ENCODE results near the gene TTLL9. TPM values are rescaled to one million over a fixed set of nuclear protein-coding genes. Genes with fewer than 3 reads are reported as not detected.

The TTLL9 gene
- total RNA-seq, 6 experiments from 2014 or later, result not detected

DNA sequence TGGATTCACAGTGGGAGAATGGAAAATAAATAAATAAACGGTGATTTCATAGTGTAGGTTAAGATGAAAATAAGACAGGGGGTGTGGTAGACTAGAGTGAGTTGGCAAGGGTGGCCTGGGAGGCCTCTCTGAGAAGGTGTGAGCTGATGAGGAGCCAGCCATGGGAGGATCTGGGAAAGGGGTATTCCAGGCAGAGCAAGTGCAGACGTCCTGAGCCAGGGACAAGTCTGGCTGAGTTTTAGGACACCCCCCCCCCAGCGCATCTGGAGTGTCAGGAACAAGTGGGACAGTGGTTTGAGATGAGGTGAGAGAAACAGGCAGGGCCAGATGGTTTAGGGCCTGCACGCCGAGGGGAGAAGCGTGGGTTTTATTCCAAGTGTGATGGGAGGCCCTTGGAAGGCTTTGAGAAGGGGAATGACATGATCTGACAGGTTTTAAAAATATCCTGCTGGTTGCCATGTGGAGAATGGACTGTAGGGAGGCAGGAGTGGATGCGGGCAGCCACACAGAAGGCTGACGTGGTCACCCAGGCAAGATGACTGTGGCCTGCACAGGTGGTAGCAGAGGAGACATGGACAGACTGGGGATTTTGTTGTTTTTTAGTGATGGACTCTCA is 118.7 kb downstream of the TTLL9 start:
- no peak for DNase-seq
- no peaks in the 10 kb centered on the region for H3K9me3 Mint-ChIP-seq
- peaks cover 28% of the 10 kb centered on the region for H3K27me3 Mint-ChIP-seq (ENCODE audit: insufficient read depth)
- no peak for TF ChIP-seq CTCF (IDR thresholded peaks at IDR 0.05)
- no peaks in the 10 kb centered on the region; the same call in 1 of the 2 replicates for H3K4me1 Mint-ChIP-seq (ENCODE audit: low read depth)
- no peak overlapping the region for H3K4me3 Mint-ChIP-seq
- no peaks in the 10 kb centered on the region for H3K36me3 Mint-ChIP-seq (ENCODE audit: low read depth)
- H3K27ac Mint-ChIP-seq, result no peak overlapping the region

DNA sequence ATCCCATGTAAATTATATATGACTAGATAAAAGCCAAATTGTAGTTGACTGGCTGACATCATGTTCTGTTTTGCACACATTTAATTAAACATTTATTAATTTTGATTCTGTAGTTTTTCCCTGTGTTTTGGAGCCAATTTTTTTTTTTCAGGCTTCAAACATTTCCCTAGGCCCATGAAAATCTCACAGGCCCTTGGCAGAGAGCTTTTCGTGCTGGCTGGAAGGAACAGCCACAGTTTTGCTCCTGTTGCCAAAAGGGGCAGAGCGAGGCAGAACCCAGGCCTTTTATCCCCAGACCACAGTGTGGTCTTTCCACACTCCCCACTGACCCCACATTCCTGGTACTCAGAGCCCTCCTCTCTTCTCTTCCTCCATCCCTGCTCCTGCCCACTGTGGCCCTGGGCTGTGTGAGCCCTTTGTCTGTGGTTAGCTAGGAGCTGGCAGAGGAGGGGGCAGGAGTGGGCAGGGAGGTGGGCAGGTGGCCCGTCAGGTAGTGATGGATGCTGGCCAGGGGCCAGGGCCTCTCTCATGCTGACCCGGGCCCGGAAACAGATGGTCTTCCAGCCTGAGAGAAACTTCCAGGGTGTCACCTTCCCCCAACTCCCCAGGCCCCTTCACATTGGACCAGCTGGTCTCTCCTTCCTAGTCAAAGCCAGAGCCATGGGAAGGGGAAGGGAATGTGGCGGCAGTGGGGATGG is 120.4 kb downstream of the TTLL9 start:
- H3K36me3 Mint-ChIP-seq (ENCODE audit: low read depth), result no peaks in the 10 kb centered on the region
- H3K4me3 Mint-ChIP-seq, result no peak overlapping the region
- DNase-seq, result no peak
- TF ChIP-seq CTCF (IDR thresholded peaks at IDR 0.05), result no peak
- no peaks in the 10 kb centered on the region for H3K9me3 Mint-ChIP-seq
- peaks cover 25% of the 10 kb centered on the region for H3K27me3 Mint-ChIP-seq (ENCODE audit: insufficient read depth)
- no peak overlapping the region for H3K27ac Mint-ChIP-seq
- no peaks in the 10 kb centered on the region; the same call in 1 of the 2 replicates for H3K4me1 Mint-ChIP-seq (ENCODE audit: low read depth)

GRCh38 chr20:31991339-31991705 is 120.9 kb downstream of the TTLL9 start:
- no peaks in the 10 kb centered on the region for H3K9me3 Mint-ChIP-seq
- H3K4me3 Mint-ChIP-seq, result no peak overlapping the region
- no peak for TF ChIP-seq CTCF (IDR thresholded peaks at IDR 0.05)
- no peaks in the 10 kb centered on the region for H3K36me3 Mint-ChIP-seq (ENCODE audit: low read depth)
- no peak for DNase-seq
- H3K27me3 Mint-ChIP-seq (ENCODE audit: insufficient read depth), result peaks cover 25% of the 10 kb centered on the region
- H3K27ac Mint-ChIP-seq, result no peak overlapping the region
- no peaks in the 10 kb centered on the region; the same call in 1 of the 2 replicates for H3K4me1 Mint-ChIP-seq (ENCODE audit: low read depth)

- TF ChIP-seq CTCF (IDR thresholded peaks at IDR 0.05), result no peak
- DNase-seq, result no peak
- no peaks in the 10 kb centered on the region; the same call in 1 of the 2 replicates for H3K4me1 Mint-ChIP-seq (ENCODE audit: low read depth)
- H3K27ac Mint-ChIP-seq, result no peak overlapping the region
- no peaks in the 10 kb centered on the region for H3K36me3 Mint-ChIP-seq (ENCODE audit: low read depth)
- H3K9me3 Mint-ChIP-seq, result no peaks in the 10 kb centered on the region
- peaks cover 28% of the 10 kb centered on the region for H3K27me3 Mint-ChIP-seq (ENCODE audit: insufficient read depth)
- H3K4me3 Mint-ChIP-seq, result no peak overlapping the region
Observed at GRCh38 chr20:31992086-31992485, 121.7 kb downstream of the TTLL9 start.

Other genes starting within 250 kb of the TTLL9 start
- gene COX4I2, start 232.7 kb upstream of the TTLL9 start, total RNA-seq (2021; fragmentation: NEBNext Ultra II Directional; extraction: Animal tissue kit (Norgen Biotek cat#: 25700)), result not detected
- gene BCL2L1, start 147.8 kb upstream of the TTLL9 start, total RNA-seq (2021; fragmentation: NEBNext Ultra II Directional; extraction: Animal tissue kit (Norgen Biotek cat#: 25700)), result 100 to 1,000 TPM; 111 to 122 (median 117) TPM
- gene TPX2, start 131.3 kb upstream of the TTLL9 start, total RNA-seq (2021; fragmentation: NEBNext Ultra II Directional; extraction: Animal tissue kit (Norgen Biotek cat#: 25700)), result 100 to 1,000 TPM in 4 of 6 experiments, 10 to 100 TPM in 2; 51.0 to 117 (median 107) TPM
- gene MYLK2, start 51.3 kb upstream of the TTLL9 start, total RNA-seq (2021; fragmentation: NEBNext Ultra II Directional; extraction: Animal tissue kit (Norgen Biotek cat#: 25700)), result under 1 TPM; 0.07 to 0.30 (median 0.16) TPM
- gene FOXS1, start 25.0 kb upstream of the TTLL9 start, total RNA-seq (2021; fragmentation: NEBNext Ultra II Directional; extraction: Animal tissue kit (Norgen Biotek cat#: 25700)), result not detected
- not detected for gene DUSP15, start 107 bp upstream of the TTLL9 start, total RNA-seq (2021; fragmentation: NEBNext Ultra II Directional; extraction: Animal tissue kit (Norgen Biotek cat#: 25700))
- 10 to 100 TPM; 12.2 to 17.1 (median 13.1) TPM for gene PDRG1, start 81.4 kb downstream of the TTLL9 start, total RNA-seq (2021; fragmentation: NEBNext Ultra II Directional; extraction: Animal tissue kit (Norgen Biotek cat#: 25700))
- not detected for gene XKR7, start 97.5 kb downstream of the TTLL9 start, total RNA-seq (2021; fragmentation: NEBNext Ultra II Directional; extraction: Animal tissue kit (Norgen Biotek cat#: 25700))
- not detected for gene CCM2L, start 139.8 kb downstream of the TTLL9 start, total RNA-seq (2021; fragmentation: NEBNext Ultra II Directional; extraction: Animal tissue kit (Norgen Biotek cat#: 25700))
- not detected for gene HCK, start 181.6 kb downstream of the TTLL9 start, total RNA-seq (2021; fragmentation: NEBNext Ultra II Directional; extraction: Animal tissue kit (Norgen Biotek cat#: 25700))
- 10 to 100 TPM; 54.8 to 73.9 (median 60.7) TPM for gene TM9SF4, start 239.1 kb downstream of the TTLL9 start, total RNA-seq (2021; fragmentation: NEBNext Ultra II Directional; extraction: Animal tissue kit (Norgen Biotek cat#: 25700))